Measurements from ENCODE around the gene GAS5.
"Not testable (repeated sequence)": the region's sequence is repeated elsewhere in the genome, so short reads cannot be mapped to it uniquely, and the experiment has no call there.

GAS5 gene

GRCh38 chr1:173867753-173868265, at the start of gene GAS5:
GAS5 (minus strand) TSS chr1:173867989.
- DNase-seq (ENCODE audit: low spot score), result peak; percentile 91

GRCh38 chr1:173917149-173917548, 49.4 kb upstream of the GAS5 start, which contains the start of gene SERPINC1:
SERPINC1 (minus strand) TSS chr1:173917327; CDS start chr1:173917259, 68 bp downstream.
- no peak for DNase-seq (ENCODE audit: low spot score)

DNA sequence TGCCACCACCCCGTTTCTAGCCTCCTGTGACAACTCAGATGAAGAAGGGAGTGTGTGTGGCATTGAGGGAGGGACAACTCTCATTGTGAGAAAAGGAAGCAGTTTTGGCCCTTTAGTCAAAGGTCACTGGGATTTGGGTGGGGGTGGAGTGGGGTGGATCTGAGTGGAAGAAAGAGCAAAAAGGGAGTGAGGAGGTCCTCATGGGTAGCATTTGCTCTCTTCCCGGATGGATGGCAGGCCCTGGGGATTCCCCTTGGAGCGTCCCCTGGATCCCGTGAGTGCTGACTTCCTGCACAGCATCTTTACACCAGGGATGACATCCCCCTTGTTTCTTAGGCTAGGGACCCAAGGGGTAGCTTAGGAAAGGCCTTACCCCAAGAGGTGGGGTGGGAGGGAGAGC, 48.9 kb upstream of the GAS5 start:
- no peak for DNase-seq (ENCODE audit: low spot score)

- DNase-seq (ENCODE audit: low spot score), result no peak
These were observed 47.8 kb upstream of the GAS5 start for GRCh38 chr1:173915596-173915995.

DNA sequence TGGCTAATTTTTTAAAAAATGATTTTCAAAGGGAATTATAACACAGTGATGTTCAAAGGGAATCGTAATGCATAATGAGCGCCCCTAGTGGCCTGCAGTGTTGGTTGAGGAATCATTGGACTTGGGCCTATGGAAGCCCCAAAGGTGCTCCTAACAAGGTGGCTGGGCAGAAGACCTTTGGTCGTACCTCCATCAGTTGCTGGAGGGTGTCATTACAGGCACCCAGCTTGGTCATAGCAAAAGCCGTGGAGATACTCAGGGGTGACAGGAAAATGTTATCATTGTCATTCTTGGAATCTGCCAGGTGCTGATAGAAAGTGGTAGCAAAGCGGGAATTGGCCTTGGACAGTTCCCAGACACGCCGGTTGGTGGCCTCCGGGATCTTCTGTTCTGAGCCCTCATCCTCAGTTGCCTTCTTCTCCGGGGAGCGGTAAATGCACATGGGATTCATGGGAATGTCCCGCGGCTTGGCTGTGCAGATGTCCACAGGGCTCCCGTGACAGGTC, 46.6 kb upstream of the GAS5 start:
- DNase-seq (ENCODE audit: low spot score), result peak; percentile 80

DNA sequence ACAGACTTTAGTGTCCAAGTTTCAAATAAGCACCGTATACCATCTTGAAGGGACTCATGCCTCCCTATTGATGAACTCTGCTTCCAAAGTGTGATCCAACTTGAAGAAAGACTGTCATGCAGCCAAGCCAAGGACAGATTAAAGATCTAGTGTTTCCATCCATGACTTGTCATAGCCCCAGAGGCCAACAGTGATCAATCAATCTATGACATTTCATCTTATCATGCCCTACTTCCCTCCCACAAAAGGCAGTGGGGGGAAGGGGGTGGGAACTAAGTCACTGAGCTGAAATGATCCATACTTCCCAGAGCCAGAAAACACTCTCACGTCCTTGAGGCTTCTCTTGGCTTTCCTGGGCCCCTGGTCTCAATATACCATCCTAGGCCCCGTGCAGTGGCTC, 45.3 kb upstream of the GAS5 start:
- DNase-seq (ENCODE audit: low spot score), result no peak

DNA sequence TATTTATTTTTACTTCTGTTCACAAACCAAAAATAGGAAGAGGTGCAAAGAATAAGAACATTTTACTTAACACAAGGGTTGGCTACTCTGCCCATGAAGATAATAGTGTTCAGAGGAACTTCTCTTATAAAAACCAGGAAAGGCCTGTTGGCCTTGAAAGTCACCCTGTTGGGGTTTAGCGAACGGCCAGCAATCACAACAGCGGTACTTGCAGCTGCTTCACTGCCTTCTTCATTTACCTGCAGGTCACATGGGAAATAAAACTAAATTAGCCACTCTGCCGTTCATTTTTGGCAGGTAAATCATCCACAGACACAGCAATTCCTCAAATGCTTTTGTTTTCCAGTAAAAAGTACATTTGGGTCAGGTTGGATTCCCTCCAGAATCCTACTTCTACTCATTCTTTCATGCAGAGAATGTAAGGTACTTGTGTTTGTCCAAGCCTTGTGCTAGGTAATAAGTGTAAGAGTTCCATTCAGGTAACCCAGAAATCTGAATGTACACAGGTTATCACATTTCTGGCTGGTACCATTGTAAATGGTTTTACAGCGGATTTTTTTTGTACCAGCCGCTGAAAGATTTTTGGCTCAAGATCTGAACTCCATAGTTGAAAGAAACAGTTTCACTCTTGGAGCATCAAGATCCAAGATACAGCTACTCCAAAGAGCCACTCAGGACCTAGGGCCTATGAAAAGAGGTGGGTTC, 36.2 kb upstream of the GAS5 start:
- no peak for DNase-seq (ENCODE audit: low spot score)

- DNase-seq (ENCODE audit: low spot score), result no peak
These were observed 33.2 kb upstream of the GAS5 start for GRCh38 chr1:173900992-173901391.

DNA sequence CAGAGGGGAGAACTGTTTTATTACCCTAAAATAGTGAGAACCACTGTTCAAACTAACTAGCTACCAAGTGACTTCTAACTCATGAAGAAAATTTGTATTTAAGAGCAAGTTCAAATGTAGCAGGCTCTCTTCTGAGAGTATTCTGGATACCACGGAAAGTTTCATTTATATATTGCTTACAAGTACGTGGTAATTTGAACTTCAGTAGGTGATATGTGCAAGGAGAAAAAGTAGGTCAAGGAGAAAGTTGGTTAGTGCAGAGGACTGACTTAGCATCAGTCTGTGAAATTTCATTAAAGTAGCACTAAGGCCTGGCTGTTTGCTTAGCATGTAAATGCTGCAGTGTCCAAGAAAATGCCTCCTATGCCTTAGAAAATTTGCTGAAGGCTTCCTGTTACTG, 32.6 kb upstream of the GAS5 start:
- DNase-seq (ENCODE audit: low spot score), result no peak

- DNase-seq (ENCODE audit: low spot score), result no peak
These were observed 26.4 kb upstream of the GAS5 start for GRCh38 chr1:173894189-173894588.

- no peak for DNase-seq (ENCODE audit: low spot score)
These were observed 25.8 kb upstream of the GAS5 start for GRCh38 chr1:173893611-173894010.

DNA sequence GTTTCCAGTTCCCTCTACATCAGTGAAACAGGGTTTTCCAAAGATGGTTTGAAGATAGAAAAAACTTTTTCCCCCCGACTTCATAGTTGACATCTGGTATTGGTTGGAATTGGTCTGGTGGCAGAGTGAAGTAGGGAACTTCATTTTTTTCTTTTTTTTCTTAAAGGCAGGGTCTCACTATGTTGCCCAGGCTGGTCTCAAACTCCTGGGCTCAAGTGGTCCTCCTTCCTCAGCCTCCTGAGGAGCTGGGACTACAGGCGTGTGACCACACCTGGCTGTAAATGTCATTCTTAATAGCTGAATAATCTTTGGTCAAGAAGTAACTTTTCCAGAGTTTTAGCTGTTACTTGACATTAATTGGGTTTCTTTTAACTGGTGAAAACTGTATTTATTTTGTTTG, 22.1 kb upstream of the GAS5 start:
- no peak for DNase-seq (ENCODE audit: low spot score)

- DNase-seq (ENCODE audit: low spot score), result no peak
These were observed 21.0 kb upstream of the GAS5 start for GRCh38 chr1:173888749-173889148.

DNA sequence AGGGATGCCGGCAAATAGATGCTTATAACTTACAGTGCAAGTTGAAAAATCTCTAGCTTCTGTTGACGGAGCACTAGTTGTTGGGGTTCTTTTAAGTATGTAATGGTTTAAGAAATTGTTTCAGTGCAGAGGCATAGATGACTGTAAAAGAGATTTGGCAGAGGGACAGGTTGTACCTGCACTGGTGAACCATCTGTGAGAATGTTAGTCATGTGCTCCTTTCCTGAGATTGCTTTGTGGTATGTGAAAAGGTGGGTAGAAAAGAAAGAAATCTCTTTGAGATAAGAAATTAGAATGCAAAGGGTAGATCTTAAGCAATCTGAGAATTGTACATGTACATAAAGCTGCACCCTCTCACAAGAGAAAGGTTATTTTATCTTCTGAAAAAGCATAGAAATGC, 19.8 kb upstream of the GAS5 start:
- no peak for DNase-seq (ENCODE audit: low spot score)

DNA sequence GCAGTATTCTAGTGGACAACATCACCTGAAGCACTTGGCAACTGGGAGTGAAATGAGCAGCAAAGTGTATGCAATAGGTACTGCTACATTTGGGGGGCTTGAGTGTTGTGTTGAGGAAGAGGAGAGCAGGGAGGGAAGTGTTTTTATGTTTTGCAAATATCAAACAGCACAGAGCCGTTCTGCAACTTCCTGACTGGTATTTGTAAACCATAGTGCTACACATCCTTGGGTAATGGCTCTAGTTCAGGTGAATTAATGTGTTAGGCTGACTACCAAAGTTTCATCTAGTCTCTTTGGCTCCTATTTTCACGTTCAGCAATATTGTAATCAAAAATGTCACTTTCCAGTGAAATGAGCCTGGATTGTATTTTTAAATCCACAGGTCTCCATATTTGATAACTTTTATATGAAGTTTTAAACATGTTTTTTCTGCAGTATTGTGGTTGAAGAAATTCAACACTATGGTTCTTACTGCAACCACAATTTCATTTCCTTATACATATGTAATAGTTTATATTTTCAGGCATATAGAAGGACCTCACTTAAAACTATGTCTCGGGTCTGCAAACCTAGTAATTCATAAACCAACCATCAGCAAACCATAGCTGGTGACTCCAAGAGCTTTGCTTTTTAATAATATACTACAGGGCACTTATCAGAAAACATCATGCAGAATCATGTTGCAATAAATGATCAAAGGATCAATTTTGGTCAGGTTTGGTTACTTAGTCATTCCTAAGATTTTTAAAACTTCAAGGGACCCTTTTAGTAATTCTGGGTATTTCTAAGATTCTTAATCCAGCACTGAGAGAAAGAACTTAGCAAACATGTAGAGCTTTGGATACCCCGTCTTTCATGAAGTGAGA, 19.2 kb upstream of the GAS5 start:
- DNase-seq (ENCODE audit: low spot score), result no peak

DNA sequence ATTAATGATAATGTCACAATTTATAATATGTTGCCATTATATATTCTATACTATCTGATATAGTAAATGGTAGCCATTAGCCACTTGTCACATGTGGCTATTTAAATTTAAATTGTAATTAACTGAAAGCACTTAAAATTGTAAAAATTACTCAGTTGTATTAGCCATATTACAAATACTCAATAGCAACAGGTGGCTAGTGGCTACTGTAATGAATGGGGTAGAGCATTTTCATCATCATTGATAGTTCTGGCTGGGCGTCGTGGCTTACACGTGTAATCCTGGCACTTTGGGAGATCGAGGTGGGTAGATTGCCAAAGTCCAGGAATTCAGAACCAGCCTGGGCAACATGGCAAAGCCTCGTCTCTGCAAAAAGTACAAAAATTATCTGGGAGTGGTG, 16.9 kb upstream of the GAS5 start:
- DNase-seq (ENCODE audit: low spot score), result no peak

DNA sequence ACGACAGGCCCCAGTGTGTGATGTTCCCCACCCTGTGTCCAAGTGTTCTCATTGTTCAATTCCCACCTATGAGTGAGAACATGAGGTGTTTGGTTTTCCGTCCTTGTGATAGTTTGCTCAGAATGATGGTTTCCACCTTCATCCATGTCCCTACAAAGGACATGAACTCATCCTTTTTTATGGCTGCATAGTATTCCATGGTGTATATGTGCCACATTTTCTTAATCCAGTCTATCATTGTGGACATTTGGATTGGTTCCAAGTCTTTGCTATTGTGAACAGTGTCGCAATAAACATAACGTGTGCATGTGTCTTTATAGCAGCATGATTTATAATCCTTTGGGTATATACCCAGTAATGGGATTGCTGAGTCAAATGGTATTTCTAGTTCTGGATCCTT, 13.3 kb upstream of the GAS5 start:
- not testable (repeated sequence) for DNase-seq (ENCODE audit: low spot score)

GRCh38 chr1:173878251-173878650, 10.5 kb upstream of the GAS5 start:
- no peak for DNase-seq (ENCODE audit: low spot score)

DNA sequence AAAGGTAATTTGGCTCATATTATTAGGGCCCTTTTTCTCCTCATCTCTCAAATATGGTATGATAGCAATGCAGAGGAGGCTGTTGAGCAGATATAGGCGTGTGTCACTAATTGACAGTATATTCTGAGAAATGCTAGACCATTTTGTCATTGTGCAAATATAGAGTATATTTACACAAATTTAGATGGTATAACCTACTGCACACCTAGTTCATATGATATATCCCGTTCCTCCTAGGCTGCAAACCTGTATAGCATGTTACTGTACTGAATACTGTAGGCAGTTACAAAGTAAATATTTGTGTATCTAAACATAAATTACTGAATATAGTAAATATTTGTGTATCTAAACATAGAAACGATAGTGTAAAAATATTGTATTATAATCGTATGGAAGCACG, 8.9 kb upstream of the GAS5 start:
- DNase-seq (ENCODE audit: low spot score), result no peak

GRCh38 chr1:173871500-173871899, 3.7 kb upstream of the GAS5 start:
- DNase-seq (ENCODE audit: low spot score), result no peak

DNA sequence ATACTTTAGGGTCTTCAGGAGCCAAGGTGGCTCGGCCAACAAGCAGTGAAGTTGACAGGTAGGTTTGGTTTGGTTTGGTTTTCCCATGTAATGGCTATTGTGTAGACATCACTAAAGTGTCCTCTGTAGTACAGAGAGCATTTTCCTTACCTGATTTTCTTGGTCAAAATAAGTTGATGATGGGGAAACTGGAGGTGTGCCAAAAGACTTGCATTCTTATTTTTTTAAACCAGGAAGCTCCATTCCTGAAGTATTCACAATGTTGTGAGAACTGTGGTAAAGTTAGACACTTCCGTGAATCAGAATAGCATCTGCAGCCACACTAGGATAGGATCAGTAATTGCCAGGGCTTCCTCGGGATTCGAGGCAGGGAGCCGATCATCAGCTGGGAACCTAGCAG, 3.3 kb upstream of the GAS5 start:
- no peak for DNase-seq (ENCODE audit: low spot score)

DNA sequence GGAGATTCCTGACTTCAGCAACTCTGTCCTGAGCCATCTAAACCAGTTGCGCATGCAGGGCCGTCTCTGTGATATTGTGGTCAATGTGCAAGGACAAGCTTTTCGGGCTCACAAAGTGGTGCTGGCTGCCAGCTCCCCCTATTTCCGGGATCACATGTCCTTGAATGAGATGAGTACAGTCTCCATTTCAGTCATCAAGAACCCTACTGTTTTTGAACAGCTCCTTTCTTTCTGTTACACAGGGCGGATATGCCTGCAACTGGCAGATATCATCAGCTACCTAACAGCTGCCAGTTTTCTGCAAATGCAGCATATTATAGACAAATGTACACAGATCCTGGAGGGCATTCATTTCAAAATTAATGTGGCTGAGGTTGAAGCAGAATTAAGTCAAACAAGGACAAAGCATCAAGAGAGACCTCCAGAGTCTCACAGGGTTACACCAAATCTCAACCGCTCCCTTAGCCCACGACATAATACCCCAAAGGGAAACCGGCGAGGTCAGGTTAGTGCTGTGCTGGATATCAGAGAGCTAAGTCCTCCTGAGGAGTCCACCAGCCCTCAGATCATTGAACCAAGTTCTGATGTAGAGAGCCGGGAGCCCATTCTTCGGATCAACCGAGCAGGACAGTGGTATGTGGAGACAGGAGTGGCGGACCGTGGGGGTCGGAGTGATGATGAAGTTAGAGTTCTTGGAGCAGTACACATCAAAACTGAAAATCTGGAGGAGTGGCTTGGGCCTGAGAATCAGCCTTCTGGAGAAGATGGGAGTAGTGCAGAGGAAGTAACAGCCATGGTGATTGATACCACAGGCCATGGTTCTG, 2.7 kb upstream of the GAS5 start:
- DNase-seq (ENCODE audit: low spot score), result no peak
